GM12865 (cell line): ENCODE results near the gene SLC4A7.
"Not testable (repeated sequence)": the region's sequence is repeated elsewhere in the genome, so short reads cannot be mapped to it uniquely, and the experiment has no call there.

Source experiments
- DNase-seq: peaks from one replicate; pipeline ENCODE4 v3.0.0; 2010; ENCODE audit warnings: low read depth
- H3K4me3 ChIP-seq: 2 replicates; pipeline ENCODE4 v1.5.1; 2011; ENCODE audit warnings: mild to moderate bottlenecking, low read depth, low read length, control low read depth
- TF ChIP-seq, protein P1 (sequence below): IDR thresholded peaks from 2 replicates; pipeline ENCODE4 v1.5.1; 2011; ENCODE audit warnings: low read length, control low read depth, low read depth, inconsistent platforms; ENCODE audit not compliant: insufficient read depth; ENCODE audit errors: missing control alignments

SLC4A7 gene

DNA sequence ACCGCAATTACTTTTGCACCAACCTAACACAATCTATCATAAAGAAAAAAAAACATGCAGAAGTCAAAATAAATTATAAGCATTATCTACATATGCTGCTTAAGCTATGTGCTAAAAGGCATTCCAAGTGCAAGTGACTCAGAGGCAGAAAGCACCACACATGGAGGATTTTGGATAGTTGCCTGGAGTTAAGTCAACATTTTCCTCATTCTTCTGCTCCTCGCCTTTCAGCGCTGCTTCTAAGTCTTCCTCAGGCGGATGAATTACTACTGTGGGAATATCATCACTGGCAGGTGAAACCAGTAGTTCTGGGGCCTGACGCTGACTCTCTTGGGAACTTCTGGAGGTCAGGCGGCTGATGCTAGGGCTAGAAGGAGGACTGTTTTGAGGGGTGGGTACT lies 53.1 kb downstream of the SLC4A7 start:
- TF ChIP-seq, protein P1, sequence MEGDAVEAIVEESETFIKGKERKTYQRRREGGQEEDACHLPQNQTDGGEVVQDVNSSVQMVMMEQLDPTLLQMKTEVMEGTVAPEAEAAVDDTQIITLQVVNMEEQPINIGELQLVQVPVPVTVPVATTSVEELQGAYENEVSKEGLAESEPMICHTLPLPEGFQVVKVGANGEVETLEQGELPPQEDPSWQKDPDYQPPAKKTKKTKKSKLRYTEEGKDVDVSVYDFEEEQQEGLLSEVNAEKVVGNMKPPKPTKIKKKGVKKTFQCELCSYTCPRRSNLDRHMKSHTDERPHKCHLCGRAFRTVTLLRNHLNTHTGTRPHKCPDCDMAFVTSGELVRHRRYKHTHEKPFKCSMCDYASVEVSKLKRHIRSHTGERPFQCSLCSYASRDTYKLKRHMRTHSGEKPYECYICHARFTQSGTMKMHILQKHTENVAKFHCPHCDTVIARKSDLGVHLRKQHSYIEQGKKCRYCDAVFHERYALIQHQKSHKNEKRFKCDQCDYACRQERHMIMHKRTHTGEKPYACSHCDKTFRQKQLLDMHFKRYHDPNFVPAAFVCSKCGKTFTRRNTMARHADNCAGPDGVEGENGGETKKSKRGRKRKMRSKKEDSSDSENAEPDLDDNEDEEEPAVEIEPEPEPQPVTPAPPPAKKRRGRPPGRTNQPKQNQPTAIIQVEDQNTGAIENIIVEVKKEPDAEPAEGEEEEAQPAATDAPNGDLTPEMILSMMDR: no peak
- no peak for DNase-seq
- H3K4me3 ChIP-seq: no peak overlapping the region

DNA sequence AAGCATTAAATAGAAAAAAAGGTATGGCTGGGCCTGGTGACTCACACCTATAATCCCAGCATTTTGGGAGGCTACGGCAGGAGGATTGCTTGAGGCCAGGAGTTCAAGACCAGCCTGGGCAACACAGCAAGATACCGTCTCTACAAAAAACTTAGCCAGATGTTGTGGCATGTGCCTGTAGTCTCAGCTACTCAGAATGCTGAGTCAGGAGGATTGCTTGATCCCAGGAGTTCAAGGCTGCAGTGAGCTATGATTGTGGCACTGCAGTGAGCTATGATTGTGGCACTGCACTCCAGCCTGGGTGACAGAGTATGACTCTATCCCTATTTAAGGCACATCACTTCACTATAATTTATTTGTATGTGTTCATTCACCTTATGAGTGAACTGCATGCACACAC lies 54.3 kb downstream of the SLC4A7 start:
- H3K4me3 ChIP-seq: no peak overlapping the region
- TF ChIP-seq, protein P1: no peak
- no peak for DNase-seq

DNA sequence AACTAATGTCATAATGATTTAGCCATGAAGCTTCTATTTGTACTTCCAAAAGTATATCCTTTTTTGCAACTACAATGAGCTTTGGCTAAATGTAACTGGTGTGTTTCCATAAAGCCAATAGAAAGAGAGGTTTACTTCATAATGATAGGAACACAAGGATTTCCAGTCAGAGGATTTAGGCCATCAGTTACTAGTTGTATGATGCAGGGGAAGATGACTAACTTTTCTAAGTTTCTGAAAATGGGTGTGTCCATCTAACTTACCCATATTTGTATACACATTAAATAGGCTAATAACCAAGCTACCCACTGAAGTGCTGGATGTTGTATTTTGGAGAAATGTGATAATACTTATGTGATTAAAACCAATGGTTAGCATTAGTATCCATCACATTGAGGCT lies 55.7 kb downstream of the SLC4A7 start:
- DNase-seq: no peak
- TF ChIP-seq, protein P1: no peak
- H3K4me3 ChIP-seq: no peak overlapping the region

DNA sequence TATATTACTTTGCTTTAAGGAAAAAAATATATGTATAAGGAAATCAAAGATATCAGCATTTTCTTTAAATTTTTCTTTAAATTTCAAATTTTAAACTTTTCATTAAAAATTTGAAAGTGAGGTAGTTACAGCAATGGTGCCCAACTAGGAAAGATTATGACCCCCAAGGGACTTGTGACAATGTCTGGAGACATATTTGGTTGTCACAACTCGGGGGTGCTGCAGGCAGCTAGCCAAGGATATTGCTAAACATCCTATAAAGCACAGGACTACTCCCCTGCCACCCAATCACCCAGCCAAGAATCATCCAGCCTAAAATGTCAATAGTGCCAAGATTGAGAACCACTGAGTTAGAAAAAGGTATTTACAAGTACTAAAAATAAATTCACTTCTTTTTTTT lies 57.3 kb downstream of the SLC4A7 start:
- DNase-seq: no peak
- H3K4me3 ChIP-seq: no peak overlapping the region
- TF ChIP-seq, protein P1: no peak

DNA sequence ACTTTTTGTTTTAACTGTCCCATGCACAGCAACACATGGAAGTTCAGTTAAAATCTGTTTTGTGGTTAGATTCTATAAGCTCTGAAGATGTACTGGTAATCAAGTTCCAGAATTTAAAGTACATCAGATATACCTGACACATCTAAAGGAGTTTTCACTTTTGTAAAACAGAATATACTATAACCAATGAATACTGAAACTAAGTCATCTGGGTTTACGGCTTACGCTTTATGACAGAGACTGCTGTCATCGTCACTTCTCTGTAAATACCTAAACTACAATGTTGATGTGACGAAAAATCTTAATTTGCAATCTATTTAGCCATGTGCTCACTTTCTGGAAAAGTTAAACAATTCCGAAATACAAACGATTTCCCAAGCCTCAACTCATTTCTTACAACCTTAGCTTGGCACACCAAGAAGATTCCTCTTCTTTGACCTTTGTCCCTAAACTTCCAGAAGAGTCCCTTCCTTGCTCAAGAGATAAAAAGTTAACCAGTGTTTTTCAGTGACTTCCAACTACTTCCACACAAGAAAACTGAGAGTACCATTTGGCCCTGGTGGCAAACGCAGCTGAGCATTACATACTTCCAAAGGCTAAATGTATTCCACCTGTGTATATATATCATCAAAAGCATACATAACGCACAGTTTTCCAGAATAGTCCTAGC lies 58.2 kb downstream of the SLC4A7 start:
- TF ChIP-seq, protein P1: no peak
- no peak overlapping the region for H3K4me3 ChIP-seq
- no peak for DNase-seq

DNA sequence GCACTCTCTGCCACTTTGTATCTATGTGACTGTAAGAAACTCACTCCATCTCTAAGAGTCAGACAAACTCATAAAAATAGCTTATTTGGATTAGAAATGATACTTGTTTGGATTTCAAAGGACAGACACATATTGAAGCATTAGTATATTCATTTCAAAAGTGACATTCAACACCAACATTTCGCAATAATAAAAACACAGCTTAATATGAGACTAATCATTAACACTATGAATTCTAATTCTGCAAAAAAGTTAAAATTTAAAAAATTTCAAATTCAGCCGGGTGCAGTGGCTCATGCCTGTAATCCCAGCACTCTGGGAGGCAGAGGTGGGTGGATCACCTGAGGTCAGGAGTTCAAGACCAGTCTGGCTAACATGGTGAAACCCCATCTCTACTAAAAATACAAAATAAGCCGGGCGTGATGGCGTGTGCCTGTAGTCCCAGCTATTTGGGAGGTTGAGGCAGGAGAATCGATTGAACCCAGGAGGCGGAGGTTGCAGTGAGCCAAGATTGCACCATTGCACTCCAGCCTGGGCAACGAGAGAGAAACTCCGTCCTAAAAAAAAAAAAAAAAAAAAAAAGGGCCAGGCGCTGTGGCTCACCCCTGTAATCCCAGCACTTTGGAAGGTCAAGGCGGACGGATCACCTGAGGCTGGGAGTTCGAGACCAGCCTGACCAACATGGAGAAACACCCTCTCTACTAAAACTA lies 59.2 kb downstream of the SLC4A7 start:
- DNase-seq, H3K4me3 ChIP-seq: not testable (repeated sequence)

DNA sequence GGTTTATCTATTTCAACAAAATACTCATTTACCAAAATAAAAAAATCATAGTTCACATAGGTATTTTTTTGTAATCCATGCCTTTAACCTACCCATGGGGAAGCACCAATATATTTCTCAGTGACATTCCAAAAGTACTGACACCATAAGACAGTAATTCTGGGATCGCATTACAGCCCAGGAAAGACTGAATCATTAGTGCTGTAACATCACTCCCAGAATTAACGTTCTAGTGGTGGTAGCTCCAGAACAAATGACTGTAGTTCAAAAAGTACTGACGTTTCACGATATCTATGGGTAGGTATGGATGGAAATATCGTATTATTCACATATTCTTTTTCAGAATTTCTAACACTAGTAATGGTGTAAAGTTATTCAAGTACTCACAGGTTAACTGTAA lies 60.7 kb downstream of the SLC4A7 start:
- TF ChIP-seq, protein P1: no peak
- H3K4me3 ChIP-seq: no peak overlapping the region
- no peak for DNase-seq
